ENCODE measurements around the gene MMADHC. TPM values are rescaled to one million over a fixed set of nuclear protein-coding genes. Genes with fewer than 3 reads are reported as not detected.

The MMADHC gene
- total and polyA plus RNA-seq, 2 of the 4 experiments (the other 2 are of a cell fraction) = 62.6 to 112 TPM

DNA sequence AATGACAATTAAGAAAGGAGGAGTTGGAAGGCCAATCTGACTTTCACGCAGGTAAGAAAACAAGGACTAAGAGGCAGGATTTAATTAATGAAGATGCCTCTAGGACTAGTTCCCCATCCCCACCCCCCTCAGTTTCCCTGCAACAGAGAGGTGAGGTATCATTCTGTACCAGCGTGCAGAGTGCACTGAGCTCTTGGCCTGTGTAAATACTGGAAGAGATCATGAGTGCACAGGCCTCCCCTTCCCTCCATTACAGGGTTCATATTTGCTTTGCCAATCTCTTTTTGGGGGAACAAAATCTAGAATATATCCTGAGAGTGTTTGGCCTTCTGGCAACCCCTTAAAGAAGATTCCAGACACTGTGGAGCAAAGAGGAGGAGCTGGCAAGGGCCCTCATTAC lies 60.9 kb downstream of the MMADHC start:
- no TSS peak for BruUV-seq (replicated peaks)
- in situ Hi-C loops (cut with MboI; ENCODE audit: low sequenced_read_pairs) = no loop called here
- H3K9ac ChIP-seq (ENCODE audit: low read depth, low read length) = no peak overlapping the region
- no peaks in the 10 kb centered on the region for H3K36me3 ChIP-seq (ENCODE audit: control insufficient read depth, insufficient read depth, low read length)
- WGBS, 2 experiments (ENCODE audit: extremely low coverage in 2 of 2, insufficient read length in 1 of 2) = no CpG with 5 or more reads among the region's 2 CpGs
- H2AFZ ChIP-seq (replicated peaks; ENCODE audit: low read length, poor library complexity) = no peak overlapping the region
- H2BK120ac ChIP-seq (ENCODE audit: low read depth, low read length) = no peak overlapping the region
- H2AK5ac ChIP-seq (ENCODE audit: low read depth, low read length) = no peak overlapping the region
- no peak for DNase-seq
- H3K4me3 ChIP-seq (ENCODE audit: insufficient read depth, low read depth, low read length) = no peak overlapping the region
- H4K8ac ChIP-seq (ENCODE audit: low read depth in 2 of 2, low read length in 2 of 2) = no peak overlapping the region
- no peaks in the 10 kb centered on the region for H3K9me1 ChIP-seq (ENCODE audit: insufficient read depth, low read length)
- H3K27ac ChIP-seq (ENCODE audit: insufficient read depth, low read length) = no peak overlapping the region
- no peaks in the 10 kb centered on the region for H3K9me3 ChIP-seq (ENCODE audit: control insufficient read depth, insufficient read depth, low read length)
- H3K56ac ChIP-seq (ENCODE audit: extremely low read depth, insufficient read depth, low read length) = no peak overlapping the region
- intact Hi-C loops (cut with micrococcal nuclease) = no loop called here
- H4K20me1 ChIP-seq (ENCODE audit: insufficient read depth, low read length) = no peaks in the 10 kb centered on the region
- no peak overlapping the region for H3K4ac ChIP-seq (ENCODE audit: low read depth, low read length)
- CTCF ChIA-PET = no interaction called here
- H2BK15ac ChIP-seq (ENCODE audit: low read depth, low read length) = no peak overlapping the region
- POLR2A ChIA-PET (ENCODE audit: unreplicated experiment) = no interaction called here
- dilution Hi-C loops (cut with HindIII; ENCODE audit: low sequenced_read_pairs, unreplicated experiment) = no loop called here
- no peak for TF ChIP-seq RAD21 (IDR thresholded peaks at IDR 0.05; ENCODE audit: low read length)
- no peak for TF ChIP-seq RCOR1 (IDR thresholded peaks at IDR 0.05; ENCODE audit: insufficient replicate concordance, low read length)
- TF ChIP-seq MAZ (IDR thresholded peaks at IDR 0.05; ENCODE audit: borderline replicate concordance, low read depth, low read length) = no peak
- TF ChIP-seq CEBPB (IDR thresholded peaks at IDR 0.05; ENCODE audit: low read depth, low read length) = no peak
- TF ChIP-seq SMC3 (IDR thresholded peaks at IDR 0.05; ENCODE audit: low read depth, low read length) = no peak
- no peak for TF ChIP-seq CHD1 (IDR thresholded peaks at IDR 0.05; ENCODE audit: low read depth, low read length)
- no peak for TF ChIP-seq MXI1 (IDR thresholded peaks at IDR 0.05; ENCODE audit: borderline replicate concordance, low read depth, low read length)
- no peak for TF ChIP-seq NFE2L2 (IDR thresholded peaks at IDR 0.05; ENCODE audit: low read depth, low read length)
- TF ChIP-seq BHLHE40 (IDR thresholded peaks at IDR 0.05; ENCODE audit: low read depth, low read length) = no peak
- TF ChIP-seq, protein P1, sequence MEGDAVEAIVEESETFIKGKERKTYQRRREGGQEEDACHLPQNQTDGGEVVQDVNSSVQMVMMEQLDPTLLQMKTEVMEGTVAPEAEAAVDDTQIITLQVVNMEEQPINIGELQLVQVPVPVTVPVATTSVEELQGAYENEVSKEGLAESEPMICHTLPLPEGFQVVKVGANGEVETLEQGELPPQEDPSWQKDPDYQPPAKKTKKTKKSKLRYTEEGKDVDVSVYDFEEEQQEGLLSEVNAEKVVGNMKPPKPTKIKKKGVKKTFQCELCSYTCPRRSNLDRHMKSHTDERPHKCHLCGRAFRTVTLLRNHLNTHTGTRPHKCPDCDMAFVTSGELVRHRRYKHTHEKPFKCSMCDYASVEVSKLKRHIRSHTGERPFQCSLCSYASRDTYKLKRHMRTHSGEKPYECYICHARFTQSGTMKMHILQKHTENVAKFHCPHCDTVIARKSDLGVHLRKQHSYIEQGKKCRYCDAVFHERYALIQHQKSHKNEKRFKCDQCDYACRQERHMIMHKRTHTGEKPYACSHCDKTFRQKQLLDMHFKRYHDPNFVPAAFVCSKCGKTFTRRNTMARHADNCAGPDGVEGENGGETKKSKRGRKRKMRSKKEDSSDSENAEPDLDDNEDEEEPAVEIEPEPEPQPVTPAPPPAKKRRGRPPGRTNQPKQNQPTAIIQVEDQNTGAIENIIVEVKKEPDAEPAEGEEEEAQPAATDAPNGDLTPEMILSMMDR (conservative IDR thresholded peaks at IDR 0.05; ENCODE audit: low read depth, low read length) = no peak
- no peak for TF ChIP-seq POLR2A (IDR thresholded peaks at IDR 0.05; ENCODE audit: low read depth, low read length)
- TF ChIP-seq, protein P2, sequence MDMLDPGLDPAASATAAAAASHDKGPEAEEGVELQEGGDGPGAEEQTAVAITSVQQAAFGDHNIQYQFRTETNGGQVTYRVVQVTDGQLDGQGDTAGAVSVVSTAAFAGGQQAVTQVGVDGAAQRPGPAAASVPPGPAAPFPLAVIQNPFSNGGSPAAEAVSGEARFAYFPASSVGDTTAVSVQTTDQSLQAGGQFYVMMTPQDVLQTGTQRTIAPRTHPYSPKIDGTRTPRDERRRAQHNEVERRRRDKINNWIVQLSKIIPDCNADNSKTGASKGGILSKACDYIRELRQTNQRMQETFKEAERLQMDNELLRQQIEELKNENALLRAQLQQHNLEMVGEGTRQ (IDR thresholded peaks at IDR 0.05; ENCODE audit: low read depth, low read length) = no peak
- no peak overlapping the region for H3K18ac ChIP-seq (ENCODE audit: low read depth, low read length)
- no peak overlapping the region for H2BK20ac ChIP-seq (ENCODE audit: low read depth, low read length)
- no peaks in the 10 kb centered on the region for H3K4me1 ChIP-seq (ENCODE audit: control insufficient read depth, insufficient read depth, low read length)
- no peak overlapping the region for H2BK5ac ChIP-seq (ENCODE audit: low read depth, low read length, poor library complexity, severe bottlenecking)
- H4K5ac ChIP-seq (ENCODE audit: low read depth, low read length) = no peak overlapping the region
- H3K27me3 ChIP-seq (ENCODE audit: control insufficient read depth, insufficient read depth, low read length) = no peaks in the 10 kb centered on the region
- H3K79me1 ChIP-seq (ENCODE audit: low read depth in 1 of 2, low read length in 2 of 2) = no peaks in the 10 kb centered on the region
- H3K23ac ChIP-seq (ENCODE audit: low read depth, low read length) = no peak overlapping the region
- H3K4me2 ChIP-seq (ENCODE audit: low read depth, low read length) = no peak overlapping the region
- no peak for ATAC-seq (ENCODE audit: low read depth)
- no peak overlapping the region for H2AK9ac ChIP-seq (replicated peaks; ENCODE audit: low read depth, low read length, poor library complexity)
- no peak overlapping the region for H3K14ac ChIP-seq (replicated peaks; ENCODE audit: low read depth, low read length)
- no peak overlapping the region for H4K91ac ChIP-seq (ENCODE audit: insufficient read depth, low read depth, low read length)
